Measurements from ENCODE around the gene KCNQ1. TPM values are rescaled to one million over a fixed set of nuclear protein-coding genes. Genes with fewer than 3 reads are reported as not detected.

The KCNQ1 gene
- total RNA-seq, 1 experiment from 2014 or later, result 10.7 TPM

DNA sequence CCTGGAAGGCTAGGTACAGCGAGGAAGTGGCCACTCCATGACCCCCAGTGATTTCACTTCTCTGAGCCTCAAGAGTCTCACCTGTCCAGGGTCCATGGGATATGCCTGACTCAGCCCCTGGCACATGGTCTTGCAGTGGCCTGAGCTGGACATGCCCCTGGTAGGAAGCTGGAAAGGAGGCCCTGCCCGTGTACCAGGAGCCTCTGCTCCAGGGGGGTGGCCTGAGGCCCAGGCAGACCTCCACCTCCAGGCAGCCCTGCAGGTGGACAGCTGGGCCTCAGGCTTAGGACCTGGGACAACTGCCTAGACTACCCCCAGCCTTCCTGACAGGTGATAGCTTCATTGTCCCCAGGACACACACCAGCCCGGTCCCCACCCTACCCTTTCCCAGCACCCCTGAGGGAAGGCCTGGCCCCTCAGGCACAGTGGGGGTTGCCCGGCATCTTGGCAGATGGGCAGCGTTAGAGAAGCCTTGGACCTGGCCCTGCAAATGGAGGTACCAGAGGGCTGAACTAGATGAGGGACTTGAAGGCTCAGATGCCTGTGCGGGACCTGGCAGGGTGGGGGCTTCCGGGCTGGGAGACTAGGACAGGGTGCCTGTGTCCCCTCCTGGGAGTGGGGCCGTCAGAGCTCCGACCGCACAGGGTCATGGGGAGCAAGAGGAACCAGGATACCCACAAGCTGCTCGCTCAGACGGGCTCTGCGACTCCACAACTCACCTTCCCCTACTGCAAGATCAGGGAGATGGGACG lies 387.1 kb downstream of the KCNQ1 start:
- Histone ChIP-seq H3K9ac (ENCODE audit: low read length) (no peak overlapping the region), H3K27ac (ENCODE audit: low read depth, low read length) (no peak overlapping the region), H3K4me3 (replicated peaks in 1 of 2; ENCODE audit: low read depth in 1 of 2, low read length in 2 of 2) (no peak overlapping the region), H3K4me1 (ENCODE audit: control insufficient read depth in 1 of 2, insufficient read depth in 2 of 2, low read length in 2 of 2) (peaks cover 4 to 7% of the 10 kb centered on the region in 2 experiments; a peak in 3 of 4 replicates), H3K4me2 (ENCODE audit: low read length) (no peak overlapping the region), H3K9me3 (ENCODE audit: control insufficient read depth in 1 of 2, insufficient read depth in 1 of 2, low read depth in 1 of 2, low read length in 2 of 2) (peaks cover 4 to 6% of the 10 kb centered on the region in 2 experiments; a peak in 2 of 4 replicates), H3K79me2 (ENCODE audit: insufficient read depth, low read length) (no peaks in the 10 kb centered on the region), H2AFZ (ENCODE audit: low read depth, low read length, poor library complexity, severe bottlenecking) (no peak overlapping the region), H4K20me1 (ENCODE audit: insufficient read depth) (no peaks in the 10 kb centered on the region), H3K36me3 (ENCODE audit: control insufficient read depth in 1 of 2, insufficient read depth in 2 of 2, low read length in 2 of 2) (no peaks in the 10 kb centered on the region), H3K9me2 (ENCODE audit: insufficient read depth) (no peaks in the 10 kb centered on the region), H3K27me3 (ENCODE audit: insufficient read depth, low read length) (no peaks in the 10 kb centered on the region)
- RAD21 ChIA-PET (ENCODE audit: low non-redundant PET in 1 of 2, low total read pairs in 2 of 2, uncharacterized antibody in 2 of 2, unreplicated experiment in 2 of 2), result no interaction called here
- intact Hi-C loops (cut with micrococcal nuclease), result no loop called here
- no TSS peak for BruUV-seq (replicated peaks)
- DNase-seq (ENCODE audit: low read depth, low spot score), result no peak
- POLR2A ChIA-PET, result no interaction called here
- CTCF ChIA-PET, result interaction anchor here (0.6 kb wide), 1 partner anchor 664 kb away, joined by 3 read pairs; no protein-coding TSS in a partner anchor
- no peak for ATAC-seq
- TF ChIP-seq JUND (IDR thresholded peaks at IDR 0.05), result no peak
- no peak for TF ChIP-seq SRF (IDR thresholded peaks at IDR 0.05; ENCODE audit: low read depth)
- TF ChIP-seq ELF1 (IDR thresholded peaks at IDR 0.05; ENCODE audit: borderline replicate concordance, low read depth), result no peak
- no peak for TF ChIP-seq CBX3 (IDR thresholded peaks at IDR 0.05; ENCODE audit: low read depth)
- TF ChIP-seq SP1 (IDR thresholded peaks at IDR 0.05; ENCODE audit: low read depth), result no peak

DNA sequence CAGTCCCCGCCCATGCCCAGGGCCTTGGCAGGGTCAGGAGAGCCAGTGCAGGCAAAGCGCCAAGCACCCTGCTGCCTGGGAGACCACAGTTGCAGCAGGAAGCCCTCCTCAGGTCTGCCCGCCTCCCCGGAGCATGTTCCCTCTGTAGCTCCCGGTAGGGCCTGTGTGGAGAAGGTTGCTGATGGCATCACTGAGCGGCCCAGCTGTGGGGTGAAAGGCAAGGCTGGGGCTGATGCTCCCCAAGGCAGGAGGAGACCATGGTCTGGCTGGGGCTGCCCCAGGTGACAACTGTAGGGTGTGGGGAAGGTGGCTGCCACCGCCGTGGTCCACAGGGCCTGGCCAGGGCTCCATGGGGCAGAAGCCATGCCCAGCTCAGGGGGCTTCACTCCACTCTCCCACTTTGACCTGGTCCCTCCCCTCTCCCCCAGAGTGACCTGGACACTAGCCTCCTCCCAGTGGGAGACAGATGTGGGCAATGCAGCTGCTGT lies 387.8 kb downstream of the KCNQ1 start:
- BruUV-seq (replicated peaks), result no TSS peak
- no peaks in the 10 kb centered on the region for H3K79me2 ChIP-seq (ENCODE audit: insufficient read depth, low read length)
- no peak for DNase-seq (ENCODE audit: low read depth, low spot score)
- TF ChIP-seq, protein P1, sequence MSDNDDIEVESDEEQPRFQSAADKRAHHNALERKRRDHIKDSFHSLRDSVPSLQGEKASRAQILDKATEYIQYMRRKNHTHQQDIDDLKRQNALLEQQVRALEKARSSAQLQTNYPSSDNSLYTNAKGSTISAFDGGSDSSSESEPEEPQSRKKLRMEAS (IDR thresholded peaks at IDR 0.05), result no peak
- TF ChIP-seq, protein P2, sequence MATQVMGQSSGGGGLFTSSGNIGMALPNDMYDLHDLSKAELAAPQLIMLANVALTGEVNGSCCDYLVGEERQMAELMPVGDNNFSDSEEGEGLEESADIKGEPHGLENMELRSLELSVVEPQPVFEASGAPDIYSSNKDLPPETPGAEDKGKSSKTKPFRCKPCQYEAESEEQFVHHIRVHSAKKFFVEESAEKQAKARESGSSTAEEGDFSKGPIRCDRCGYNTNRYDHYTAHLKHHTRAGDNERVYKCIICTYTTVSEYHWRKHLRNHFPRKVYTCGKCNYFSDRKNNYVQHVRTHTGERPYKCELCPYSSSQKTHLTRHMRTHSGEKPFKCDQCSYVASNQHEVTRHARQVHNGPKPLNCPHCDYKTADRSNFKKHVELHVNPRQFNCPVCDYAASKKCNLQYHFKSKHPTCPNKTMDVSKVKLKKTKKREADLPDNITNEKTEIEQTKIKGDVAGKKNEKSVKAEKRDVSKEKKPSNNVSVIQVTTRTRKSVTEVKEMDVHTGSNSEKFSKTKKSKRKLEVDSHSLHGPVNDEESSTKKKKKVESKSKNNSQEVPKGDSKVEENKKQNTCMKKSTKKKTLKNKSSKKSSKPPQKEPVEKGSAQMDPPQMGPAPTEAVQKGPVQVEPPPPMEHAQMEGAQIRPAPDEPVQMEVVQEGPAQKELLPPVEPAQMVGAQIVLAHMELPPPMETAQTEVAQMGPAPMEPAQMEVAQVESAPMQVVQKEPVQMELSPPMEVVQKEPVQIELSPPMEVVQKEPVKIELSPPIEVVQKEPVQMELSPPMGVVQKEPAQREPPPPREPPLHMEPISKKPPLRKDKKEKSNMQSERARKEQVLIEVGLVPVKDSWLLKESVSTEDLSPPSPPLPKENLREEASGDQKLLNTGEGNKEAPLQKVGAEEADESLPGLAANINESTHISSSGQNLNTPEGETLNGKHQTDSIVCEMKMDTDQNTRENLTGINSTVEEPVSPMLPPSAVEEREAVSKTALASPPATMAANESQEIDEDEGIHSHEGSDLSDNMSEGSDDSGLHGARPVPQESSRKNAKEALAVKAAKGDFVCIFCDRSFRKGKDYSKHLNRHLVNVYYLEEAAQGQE (IDR thresholded peaks at IDR 0.05; ENCODE audit: low read depth), result no peak
- TF ChIP-seq JUND (IDR thresholded peaks at IDR 0.05) (no peak), ZNF274 (IDR thresholded peaks at IDR 0.05; ENCODE audit: low read depth, low read length) (no peak), SRF (IDR thresholded peaks at IDR 0.05; ENCODE audit: low read depth) (no peak), ZFX (IDR thresholded peaks at IDR 0.05) (no peak)
- TF ChIP-seq, protein P3, sequence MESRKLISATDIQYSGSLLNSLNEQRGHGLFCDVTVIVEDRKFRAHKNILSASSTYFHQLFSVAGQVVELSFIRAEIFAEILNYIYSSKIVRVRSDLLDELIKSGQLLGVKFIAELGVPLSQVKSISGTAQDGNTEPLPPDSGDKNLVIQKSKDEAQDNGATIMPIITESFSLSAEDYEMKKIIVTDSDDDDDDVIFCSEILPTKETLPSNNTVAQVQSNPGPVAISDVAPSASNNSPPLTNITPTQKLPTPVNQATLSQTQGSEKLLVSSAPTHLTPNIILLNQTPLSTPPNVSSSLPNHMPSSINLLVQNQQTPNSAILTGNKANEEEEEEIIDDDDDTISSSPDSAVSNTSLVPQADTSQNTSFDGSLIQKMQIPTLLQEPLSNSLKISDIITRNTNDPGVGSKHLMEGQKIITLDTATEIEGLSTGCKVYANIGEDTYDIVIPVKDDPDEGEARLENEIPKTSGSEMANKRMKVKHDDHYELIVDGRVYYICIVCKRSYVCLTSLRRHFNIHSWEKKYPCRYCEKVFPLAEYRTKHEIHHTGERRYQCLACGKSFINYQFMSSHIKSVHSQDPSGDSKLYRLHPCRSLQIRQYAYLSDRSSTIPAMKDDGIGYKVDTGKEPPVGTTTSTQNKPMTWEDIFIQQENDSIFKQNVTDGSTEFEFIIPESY (IDR thresholded peaks at IDR 0.05; ENCODE audit: extremely low read depth, insufficient replicate concordance, low read length), result no peak
- TF ChIP-seq, protein P4, sequence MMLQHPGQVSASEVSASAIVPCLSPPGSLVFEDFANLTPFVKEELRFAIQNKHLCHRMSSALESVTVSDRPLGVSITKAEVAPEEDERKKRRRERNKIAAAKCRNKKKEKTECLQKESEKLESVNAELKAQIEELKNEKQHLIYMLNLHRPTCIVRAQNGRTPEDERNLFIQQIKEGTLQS (IDR thresholded peaks at IDR 0.05), result no peak
- H3K36me3 ChIP-seq (ENCODE audit: control insufficient read depth in 1 of 2, insufficient read depth in 2 of 2, low read length in 2 of 2), result no peaks in the 10 kb centered on the region
- intact Hi-C loops (cut with micrococcal nuclease), result no loop called here
- no peak overlapping the region for H3K4me3 ChIP-seq (replicated peaks in 1 of 2; ENCODE audit: low read depth in 1 of 2, low read length in 2 of 2)
- no peak overlapping the region for H3K4me2 ChIP-seq (ENCODE audit: low read length)
- H3K9me3 ChIP-seq (ENCODE audit: control insufficient read depth in 1 of 2, insufficient read depth in 1 of 2, low read depth in 1 of 2, low read length in 2 of 2), result peaks cover 4 to 6% of the 10 kb centered on the region in 2 experiments; a peak in 2 of 4 replicates
- no peak overlapping the region for H3K27ac ChIP-seq (ENCODE audit: low read depth, low read length)
- H3K9ac ChIP-seq (ENCODE audit: low read length), result no peak overlapping the region
- ChIA-PET POLR2A (no interaction called here), RAD21 (ENCODE audit: low non-redundant PET in 1 of 2, low total read pairs in 2 of 2, uncharacterized antibody in 2 of 2, unreplicated experiment in 2 of 2) (no interaction called here), CTCF (interaction anchor here (0.6 kb wide), 1 partner anchor 665 kb away, joined by 3 read pairs; no protein-coding TSS in a partner anchor)
- no peaks in the 10 kb centered on the region for H3K27me3 ChIP-seq (ENCODE audit: insufficient read depth, low read length)
- H4K20me1 ChIP-seq (ENCODE audit: insufficient read depth), result no peaks in the 10 kb centered on the region
- no peaks in the 10 kb centered on the region for H3K9me2 ChIP-seq (ENCODE audit: insufficient read depth)
- no peak overlapping the region for H2AFZ ChIP-seq (ENCODE audit: low read depth, low read length, poor library complexity, severe bottlenecking)
- H3K4me1 ChIP-seq (ENCODE audit: control insufficient read depth in 1 of 2, insufficient read depth in 2 of 2, low read length in 2 of 2), result peaks cover 8 to 13% of the 10 kb centered on the region in 2 experiments; a peak in 3 of 4 replicates
- no peak for ATAC-seq
